ENCODE measurements around the gene MCM6. TPM values are rescaled to one million over a fixed set of nuclear protein-coding genes. Genes with fewer than 3 reads are reported as not detected.

MCM6 gene
- polyA plus RNA-seq, 3 donors: 1.3 to 2.2 (median 1.7) TPM

DNA sequence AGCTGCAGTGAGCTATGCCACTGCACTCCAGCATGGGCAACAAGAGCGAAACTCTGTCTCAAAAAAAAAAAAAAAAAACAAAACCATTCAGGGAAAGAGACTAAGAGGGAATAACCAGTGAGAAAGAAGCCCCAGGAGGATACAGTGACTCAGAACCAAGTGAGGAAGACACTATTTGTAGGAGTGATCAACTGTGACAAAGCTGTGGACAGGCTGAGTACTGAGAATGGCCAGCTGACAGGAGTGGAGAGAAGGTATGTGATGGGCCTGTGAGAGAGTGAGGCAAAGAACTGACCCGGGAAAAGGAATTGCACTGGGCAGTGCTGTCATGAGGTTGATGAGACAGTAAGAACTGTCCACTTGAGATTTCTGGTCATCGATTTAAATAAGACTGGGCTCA is 32.6 kb downstream of the MCM6 start:
- Mint-ChIP-seq H3K36me3 (peaks cover 43 to 52% of the 10 kb centered on the region in 2 donors), H3K27me3 (ENCODE audit: low read depth in 3 of 3) (peaks cover 0 to 2% (median 0%) of the 10 kb centered on the region in 3 donors), H3K4me1 (peaks cover 8% of the 10 kb centered on the region), H3K9me3 (no peaks in the 10 kb centered on the region), H3K27ac (peak overlapping the region in 3 of 7 donors; percentile 35 to 56 (median 38)), H3K4me3 (no peak overlapping the region)
- Histone ChIP-seq H3K36me3 (replicated peaks in 1 of 2; ENCODE audit: control insufficient read depth in 1 of 2, insufficient read depth in 2 of 2, low read length in 2 of 2) (peaks cover 23 to 62% of the 10 kb centered on the region in 2 donors), H2AFZ (ENCODE audit: insufficient read depth, low read depth, low read length, poor library complexity, severe bottlenecking) (no peak overlapping the region), H3K79me2 (ENCODE audit: insufficient read depth, low read length) (no peaks in the 10 kb centered on the region), H3K9ac (ENCODE audit: insufficient read depth, low read length, poor library complexity, severe bottlenecking) (no peak overlapping the region), H3K27me3 (ENCODE audit: control insufficient read depth in 2 of 2, insufficient read depth in 2 of 2, low read length in 2 of 2) (no peaks in the 10 kb centered on the region), H3K4me3 (replicated peaks in 1 of 3; ENCODE audit: low read depth in 2 of 3, low read length in 3 of 3) (no peak overlapping the region), H3K9me3 (replicated peaks in 1 of 2; ENCODE audit: control insufficient read depth in 1 of 2, insufficient read depth in 1 of 2, low read length in 2 of 2) (no peaks in the 10 kb centered on the region), H3K27ac (ENCODE audit: low read depth in 1 of 2, low read length in 2 of 2) (no peak overlapping the region), H4K20me1 (ENCODE audit: insufficient read depth, low read length) (no peaks in the 10 kb centered on the region), H3K4me2 (replicated peaks; ENCODE audit: extremely low read depth, low read length, poor library complexity, severe bottlenecking) (no peak overlapping the region), H3K4me1 (ENCODE audit: control insufficient read depth in 1 of 2, insufficient read depth in 2 of 2, low read length in 2 of 2) (peaks cover 0 to 9% of the 10 kb centered on the region in 2 donors)
- DNase-seq: no peak
- intact Hi-C loops (cut with micrococcal nuclease): no loop called here
- WGBS (ENCODE audit: insufficient coverage): 100% methylated on average over 1 of the region's 3 CpGs
- TF ChIP-seq, protein P1, sequence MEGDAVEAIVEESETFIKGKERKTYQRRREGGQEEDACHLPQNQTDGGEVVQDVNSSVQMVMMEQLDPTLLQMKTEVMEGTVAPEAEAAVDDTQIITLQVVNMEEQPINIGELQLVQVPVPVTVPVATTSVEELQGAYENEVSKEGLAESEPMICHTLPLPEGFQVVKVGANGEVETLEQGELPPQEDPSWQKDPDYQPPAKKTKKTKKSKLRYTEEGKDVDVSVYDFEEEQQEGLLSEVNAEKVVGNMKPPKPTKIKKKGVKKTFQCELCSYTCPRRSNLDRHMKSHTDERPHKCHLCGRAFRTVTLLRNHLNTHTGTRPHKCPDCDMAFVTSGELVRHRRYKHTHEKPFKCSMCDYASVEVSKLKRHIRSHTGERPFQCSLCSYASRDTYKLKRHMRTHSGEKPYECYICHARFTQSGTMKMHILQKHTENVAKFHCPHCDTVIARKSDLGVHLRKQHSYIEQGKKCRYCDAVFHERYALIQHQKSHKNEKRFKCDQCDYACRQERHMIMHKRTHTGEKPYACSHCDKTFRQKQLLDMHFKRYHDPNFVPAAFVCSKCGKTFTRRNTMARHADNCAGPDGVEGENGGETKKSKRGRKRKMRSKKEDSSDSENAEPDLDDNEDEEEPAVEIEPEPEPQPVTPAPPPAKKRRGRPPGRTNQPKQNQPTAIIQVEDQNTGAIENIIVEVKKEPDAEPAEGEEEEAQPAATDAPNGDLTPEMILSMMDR (IDR thresholded peaks at IDR 0.05): no peak

GRCh38 chr2:135840601-135841000 is 35.6 kb downstream of the MCM6 start:
- Histone ChIP-seq H3K4me1 (ENCODE audit: control insufficient read depth in 1 of 2, insufficient read depth in 2 of 2, low read length in 2 of 2) (peaks cover 0 to 9% of the 10 kb centered on the region in 2 donors), H3K9me3 (replicated peaks in 1 of 2; ENCODE audit: control insufficient read depth in 1 of 2, insufficient read depth in 1 of 2, low read length in 2 of 2) (no peaks in the 10 kb centered on the region), H3K4me3 (replicated peaks in 1 of 3; ENCODE audit: low read depth in 2 of 3, low read length in 3 of 3) (no peak overlapping the region), H3K27me3 (ENCODE audit: control insufficient read depth in 2 of 2, insufficient read depth in 2 of 2, low read length in 2 of 2) (no peaks in the 10 kb centered on the region), H3K36me3 (replicated peaks in 1 of 2; ENCODE audit: control insufficient read depth in 1 of 2, insufficient read depth in 2 of 2, low read length in 2 of 2) (peaks cover 11 to 35% of the 10 kb centered on the region in 2 donors), H4K20me1 (ENCODE audit: insufficient read depth, low read length) (no peaks in the 10 kb centered on the region), H3K79me2 (ENCODE audit: insufficient read depth, low read length) (no peaks in the 10 kb centered on the region), H3K4me2 (replicated peaks; ENCODE audit: extremely low read depth, low read length, poor library complexity, severe bottlenecking) (peak overlapping the region; percentile 23), H3K27ac (ENCODE audit: low read depth in 1 of 2, low read length in 2 of 2) (peak overlapping the region; percentile 44 to 74), H2AFZ (ENCODE audit: insufficient read depth, low read depth, low read length, poor library complexity, severe bottlenecking) (peak overlapping the region; percentile 72), H3K9ac (ENCODE audit: insufficient read depth, low read length, poor library complexity, severe bottlenecking) (peak overlapping the region; percentile 41)
- H3K27ac Mint-ChIP-seq: peak overlapping the region; percentile 7 to 69 (median 53)
- H3K4me1 Mint-ChIP-seq: peaks cover 9% of the 10 kb centered on the region
- peaks cover 0 to 2% (median 0%) of the 10 kb centered on the region in 3 donors for H3K27me3 Mint-ChIP-seq (ENCODE audit: low read depth in 3 of 3)
- intact Hi-C loops (cut with micrococcal nuclease): no loop called here
- H3K4me3 Mint-ChIP-seq: peak overlapping the region; percentile 26 to 38
- H3K36me3 Mint-ChIP-seq: peaks cover 28 to 38% of the 10 kb centered on the region in 2 donors
- H3K9me3 Mint-ChIP-seq: no peaks in the 10 kb centered on the region
- TF ChIP-seq, protein P1 (IDR thresholded peaks at IDR 0.05): no peak
- no peak for DNase-seq
- 0% methylated on average over 1 of the region's 2 CpGs for WGBS (ENCODE audit: insufficient coverage)

All from CD14-positive monocyte (primary cell).